GM23338 (cell line): Measurements from ENCODE around the gene TPK1. TPM values are rescaled to one million over a fixed set of nuclear protein-coding genes. Genes with fewer than 3 reads are reported as not detected.

Experiments
- ATAC-seq: fragments of 200-7000 bp; cut with Tn5 transposase; 3 replicates; pipeline ENCODE4 v1.9.1; 2020
- DNase-seq: peaks from one replicate; pipeline ENCODE4 v3.0.0-alpha.2; 2015; ENCODE audit warnings: low spot score
- H2AFZ ChIP-seq: fragments of 200-600 bp; sonication (generic); 2 replicates; pipeline ENCODE4 v1.8.0; 2016; ENCODE audit warnings: antibody characterized with exemption, mild to moderate bottlenecking, moderate library complexity
- H3F3A ChIP-seq: fragments of 200-600 bp; sonication (generic); replicated peaks from 2 replicates; pipeline ENCODE4 v1.8.0; 2017; ENCODE audit warnings: antibody characterized with exemption, mixed run types, low read depth
- H3K27ac ChIP-seq: fragments of 200-600 bp; sonication (generic); 2 replicates; pipeline ENCODE4 v1.6.1; 2016; ENCODE audit warnings: low read depth
- H3K27me3 ChIP-seq: fragments of 200-600 bp; sonication (generic); 2 replicates; pipeline ENCODE4 v1.8.0; 2016; ENCODE audit warnings: mild to moderate bottlenecking, mixed run types, moderate library complexity; ENCODE audit not compliant: insufficient read depth
- H3K36me3 ChIP-seq: fragments of 200-600 bp; sonication (generic); 2 replicates; pipeline ENCODE4 v1.8.0; 2016; ENCODE audit warnings: mild to moderate bottlenecking; ENCODE audit not compliant: insufficient read depth
- H3K4me1 ChIP-seq: fragments of 200-600 bp; sonication (generic); 2 replicates; pipeline ENCODE4 v1.8.0; 2016; ENCODE audit warnings: mild to moderate bottlenecking, moderate library complexity; ENCODE audit not compliant: insufficient read depth
- H3K4me2 ChIP-seq: fragments of 200-600 bp; sonication (generic); 2 replicates; pipeline ENCODE4 v1.7.1; 2017; ENCODE audit warnings: mixed run types
- H3K4me3 ChIP-seq: fragments of 200-600 bp; sonication (generic); 2 replicates; pipeline ENCODE4 v1.6.1; 2016; ENCODE audit warnings: mixed run types
- H3K79me2 ChIP-seq: fragments of 200-600 bp; sonication (generic); replicated peaks from 2 replicates; pipeline ENCODE4 v1.8.0; 2017; ENCODE audit warnings: mild to moderate bottlenecking; ENCODE audit not compliant: insufficient read depth
- H3K9me2 ChIP-seq: fragments of 200-600 bp; sonication (generic); 2 replicates; pipeline ENCODE4 v1.8.0; 2017; ENCODE audit not compliant: insufficient read depth
- H4K20me1 ChIP-seq: fragments of 200-600 bp; sonication (generic); replicated peaks from 2 replicates; pipeline ENCODE4 v1.8.0; 2017; ENCODE audit warnings: mild to moderate bottlenecking; ENCODE audit not compliant: insufficient read depth
- H3K27ac Mint-ChIP-seq: 2 replicates; pipeline ENCODE4 v1.8.0; 2020; ENCODE audit warnings: inconsistent platforms, mild to moderate bottlenecking, moderate library complexity, mixed read lengths
- H3K27me3 Mint-ChIP-seq: 3 replicates; pipeline ENCODE4 v1.8.0; 2022; ENCODE audit warnings: low read depth, mild to moderate bottlenecking, moderate library complexity, mixed read lengths, inconsistent platforms; ENCODE audit not compliant: insufficient read depth, poor library complexity
- H3K36me3 Mint-ChIP-seq: 3 replicates; pipeline ENCODE4 v1.8.0; 2021; ENCODE audit warnings: low read depth, mild to moderate bottlenecking, inconsistent platforms, moderate library complexity, mixed read lengths
- H3K4me1 Mint-ChIP-seq: 3 replicates; pipeline ENCODE4 v1.8.0; 2020; ENCODE audit warnings: mild to moderate bottlenecking, inconsistent platforms, mixed read lengths
- H3K4me3 Mint-ChIP-seq: 3 replicates; pipeline ENCODE4 v1.8.0; 2021; ENCODE audit warnings: moderate library complexity, mild to moderate bottlenecking, inconsistent platforms, mixed read lengths
- H3K9me3 Mint-ChIP-seq: 3 replicates; pipeline ENCODE4 v1.8.0; 2020; ENCODE audit warnings: moderate library complexity, mild to moderate bottlenecking, inconsistent platforms, mixed read lengths
- CREB1 ChIP-seq: fragments of 250-450 bp; sonication (Bioruptor Pico); IDR thresholded peaks from 2 replicates; pipeline ENCODE4 v1.5.0; 2020; ENCODE audit warnings: low read depth, mild to moderate bottlenecking, moderate library complexity
- JUNB ChIP-seq: IDR thresholded peaks from one replicate; pipeline ENCODE4 v1.6.1; 2016; ENCODE audit warnings: antibody characterized with exemption; ENCODE audit not compliant: unreplicated experiment
- NANOG ChIP-seq: IDR thresholded peaks from 2 replicates; pipeline ENCODE4 v1.6.1; 2016; ENCODE audit warnings: antibody characterized with exemption, borderline replicate concordance
- POLR2AphosphoS5 ChIP-seq: IDR thresholded peaks from 2 replicates; pipeline ENCODE4 v1.6.1; 2016; ENCODE audit warnings: antibody characterized with exemption, low read depth
- ZNF114 ChIP-seq: fragments of 250-450 bp; sonication (Bioruptor Pico); IDR thresholded peaks from 2 replicates; pipeline ENCODE4 v1.5.0; 2020; ENCODE audit warnings: mild to moderate bottlenecking, moderate library complexity
- polyA plus RNA-seq: library from polyadenylated mRNA; unstranded; fragments of >200 nt; fragmentation: Nextera tagmentation; extraction: Ambion mirVana; gene quantifications from 2 replicates; pipeline ENCODE4 v1.2.1, GENCODE V29; 2016
- total RNA-seq: library from RNA; depleted of rRNA; stranded (reverse); fragments of >200 nt; shearing (Covaris generic); gene quantifications from 2 replicates; pipeline ENCODE4 v1.2.3, GENCODE V29; 2014
- TF ChIP-seq, protein P1 (sequence below): IDR thresholded peaks from one replicate; pipeline ENCODE4 v1.6.1; 2018; ENCODE audit warnings: antibody characterized with exemption; ENCODE audit not compliant: unreplicated experiment
- TF ChIP-seq, protein P2 (sequence below), 2 experiments: fragments of 200-600 bp in 1 of 2; sonication (generic) in 1 of 2; conservative IDR thresholded peaks; 2 replicates each; pipeline versions ENCODE4 v1.5.1 to v1.6.1; 2016 to 2017; ENCODE audit warnings: antibody characterized with exemption in 2 of 2, low read depth in 2 of 2, mild to moderate bottlenecking in 2 of 2, moderate library complexity in 1 of 2
- TF ChIP-seq, protein P3 (sequence below): IDR thresholded peaks from 2 replicates; pipeline ENCODE4 v1.6.1; 2016; ENCODE audit warnings: antibody characterized with exemption
- TF ChIP-seq, protein P4 (sequence below): fragments of 250-450 bp; sonication (Bioruptor Pico); IDR thresholded peaks from 2 replicates; pipeline ENCODE4 v1.5.0; 2020; ENCODE audit warnings: mild to moderate bottlenecking, moderate library complexity

TPK1 gene
- total and polyA plus RNA-seq, 2 experiments from 2014 or later, result 2.6 to 2.9 TPM

DNA sequence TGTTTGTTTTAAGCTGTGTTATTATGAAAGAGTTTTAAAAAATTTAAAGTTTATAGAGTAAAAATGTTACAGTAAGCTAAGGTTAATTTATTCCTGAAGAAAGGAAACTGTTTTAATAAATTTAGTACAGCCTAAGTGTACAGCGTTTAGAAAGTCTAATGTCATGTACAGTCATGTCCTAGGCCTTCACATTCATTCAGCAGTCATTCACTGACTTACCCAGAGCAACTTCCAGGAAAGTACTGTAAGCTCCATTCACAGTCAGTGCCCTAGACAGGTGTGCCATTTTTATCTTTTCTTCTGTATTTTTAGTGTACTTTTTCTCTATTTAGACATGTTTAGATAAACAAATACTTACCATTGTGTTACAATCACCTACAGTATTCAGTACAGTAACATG lies 126.8 kb downstream of the TPK1 start:
- no peak overlapping the region for H2AFZ ChIP-seq
- H3K4me2 ChIP-seq, result no peak overlapping the region
- no peaks in the 10 kb centered on the region for H3K27me3 Mint-ChIP-seq
- no peaks in the 10 kb centered on the region for H3K27me3 ChIP-seq
- no peaks in the 10 kb centered on the region for H3F3A ChIP-seq
- no peaks in the 10 kb centered on the region for H4K20me1 ChIP-seq
- no peaks in the 10 kb centered on the region for H3K4me1 Mint-ChIP-seq
- no peak for ATAC-seq
- TF ChIP-seq, protein P1, sequence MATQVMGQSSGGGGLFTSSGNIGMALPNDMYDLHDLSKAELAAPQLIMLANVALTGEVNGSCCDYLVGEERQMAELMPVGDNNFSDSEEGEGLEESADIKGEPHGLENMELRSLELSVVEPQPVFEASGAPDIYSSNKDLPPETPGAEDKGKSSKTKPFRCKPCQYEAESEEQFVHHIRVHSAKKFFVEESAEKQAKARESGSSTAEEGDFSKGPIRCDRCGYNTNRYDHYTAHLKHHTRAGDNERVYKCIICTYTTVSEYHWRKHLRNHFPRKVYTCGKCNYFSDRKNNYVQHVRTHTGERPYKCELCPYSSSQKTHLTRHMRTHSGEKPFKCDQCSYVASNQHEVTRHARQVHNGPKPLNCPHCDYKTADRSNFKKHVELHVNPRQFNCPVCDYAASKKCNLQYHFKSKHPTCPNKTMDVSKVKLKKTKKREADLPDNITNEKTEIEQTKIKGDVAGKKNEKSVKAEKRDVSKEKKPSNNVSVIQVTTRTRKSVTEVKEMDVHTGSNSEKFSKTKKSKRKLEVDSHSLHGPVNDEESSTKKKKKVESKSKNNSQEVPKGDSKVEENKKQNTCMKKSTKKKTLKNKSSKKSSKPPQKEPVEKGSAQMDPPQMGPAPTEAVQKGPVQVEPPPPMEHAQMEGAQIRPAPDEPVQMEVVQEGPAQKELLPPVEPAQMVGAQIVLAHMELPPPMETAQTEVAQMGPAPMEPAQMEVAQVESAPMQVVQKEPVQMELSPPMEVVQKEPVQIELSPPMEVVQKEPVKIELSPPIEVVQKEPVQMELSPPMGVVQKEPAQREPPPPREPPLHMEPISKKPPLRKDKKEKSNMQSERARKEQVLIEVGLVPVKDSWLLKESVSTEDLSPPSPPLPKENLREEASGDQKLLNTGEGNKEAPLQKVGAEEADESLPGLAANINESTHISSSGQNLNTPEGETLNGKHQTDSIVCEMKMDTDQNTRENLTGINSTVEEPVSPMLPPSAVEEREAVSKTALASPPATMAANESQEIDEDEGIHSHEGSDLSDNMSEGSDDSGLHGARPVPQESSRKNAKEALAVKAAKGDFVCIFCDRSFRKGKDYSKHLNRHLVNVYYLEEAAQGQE, result no peak
- TF ChIP-seq CREB1, result no peak
- TF ChIP-seq JUNB, result no peak
- TF ChIP-seq ZNF114 (CRISPR knock-in tag), result no peak
- TF ChIP-seq, protein P2, sequence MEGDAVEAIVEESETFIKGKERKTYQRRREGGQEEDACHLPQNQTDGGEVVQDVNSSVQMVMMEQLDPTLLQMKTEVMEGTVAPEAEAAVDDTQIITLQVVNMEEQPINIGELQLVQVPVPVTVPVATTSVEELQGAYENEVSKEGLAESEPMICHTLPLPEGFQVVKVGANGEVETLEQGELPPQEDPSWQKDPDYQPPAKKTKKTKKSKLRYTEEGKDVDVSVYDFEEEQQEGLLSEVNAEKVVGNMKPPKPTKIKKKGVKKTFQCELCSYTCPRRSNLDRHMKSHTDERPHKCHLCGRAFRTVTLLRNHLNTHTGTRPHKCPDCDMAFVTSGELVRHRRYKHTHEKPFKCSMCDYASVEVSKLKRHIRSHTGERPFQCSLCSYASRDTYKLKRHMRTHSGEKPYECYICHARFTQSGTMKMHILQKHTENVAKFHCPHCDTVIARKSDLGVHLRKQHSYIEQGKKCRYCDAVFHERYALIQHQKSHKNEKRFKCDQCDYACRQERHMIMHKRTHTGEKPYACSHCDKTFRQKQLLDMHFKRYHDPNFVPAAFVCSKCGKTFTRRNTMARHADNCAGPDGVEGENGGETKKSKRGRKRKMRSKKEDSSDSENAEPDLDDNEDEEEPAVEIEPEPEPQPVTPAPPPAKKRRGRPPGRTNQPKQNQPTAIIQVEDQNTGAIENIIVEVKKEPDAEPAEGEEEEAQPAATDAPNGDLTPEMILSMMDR (conservative IDR thresholded peaks at IDR 0.05; ENCODE audit: low read depth in 2 of 2), result no peak
- TF ChIP-seq, protein P3, sequence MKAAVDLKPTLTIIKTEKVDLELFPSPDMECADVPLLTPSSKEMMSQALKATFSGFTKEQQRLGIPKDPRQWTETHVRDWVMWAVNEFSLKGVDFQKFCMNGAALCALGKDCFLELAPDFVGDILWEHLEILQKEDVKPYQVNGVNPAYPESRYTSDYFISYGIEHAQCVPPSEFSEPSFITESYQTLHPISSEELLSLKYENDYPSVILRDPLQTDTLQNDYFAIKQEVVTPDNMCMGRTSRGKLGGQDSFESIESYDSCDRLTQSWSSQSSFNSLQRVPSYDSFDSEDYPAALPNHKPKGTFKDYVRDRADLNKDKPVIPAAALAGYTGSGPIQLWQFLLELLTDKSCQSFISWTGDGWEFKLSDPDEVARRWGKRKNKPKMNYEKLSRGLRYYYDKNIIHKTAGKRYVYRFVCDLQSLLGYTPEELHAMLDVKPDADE, result no peak
- TF ChIP-seq, protein P4, sequence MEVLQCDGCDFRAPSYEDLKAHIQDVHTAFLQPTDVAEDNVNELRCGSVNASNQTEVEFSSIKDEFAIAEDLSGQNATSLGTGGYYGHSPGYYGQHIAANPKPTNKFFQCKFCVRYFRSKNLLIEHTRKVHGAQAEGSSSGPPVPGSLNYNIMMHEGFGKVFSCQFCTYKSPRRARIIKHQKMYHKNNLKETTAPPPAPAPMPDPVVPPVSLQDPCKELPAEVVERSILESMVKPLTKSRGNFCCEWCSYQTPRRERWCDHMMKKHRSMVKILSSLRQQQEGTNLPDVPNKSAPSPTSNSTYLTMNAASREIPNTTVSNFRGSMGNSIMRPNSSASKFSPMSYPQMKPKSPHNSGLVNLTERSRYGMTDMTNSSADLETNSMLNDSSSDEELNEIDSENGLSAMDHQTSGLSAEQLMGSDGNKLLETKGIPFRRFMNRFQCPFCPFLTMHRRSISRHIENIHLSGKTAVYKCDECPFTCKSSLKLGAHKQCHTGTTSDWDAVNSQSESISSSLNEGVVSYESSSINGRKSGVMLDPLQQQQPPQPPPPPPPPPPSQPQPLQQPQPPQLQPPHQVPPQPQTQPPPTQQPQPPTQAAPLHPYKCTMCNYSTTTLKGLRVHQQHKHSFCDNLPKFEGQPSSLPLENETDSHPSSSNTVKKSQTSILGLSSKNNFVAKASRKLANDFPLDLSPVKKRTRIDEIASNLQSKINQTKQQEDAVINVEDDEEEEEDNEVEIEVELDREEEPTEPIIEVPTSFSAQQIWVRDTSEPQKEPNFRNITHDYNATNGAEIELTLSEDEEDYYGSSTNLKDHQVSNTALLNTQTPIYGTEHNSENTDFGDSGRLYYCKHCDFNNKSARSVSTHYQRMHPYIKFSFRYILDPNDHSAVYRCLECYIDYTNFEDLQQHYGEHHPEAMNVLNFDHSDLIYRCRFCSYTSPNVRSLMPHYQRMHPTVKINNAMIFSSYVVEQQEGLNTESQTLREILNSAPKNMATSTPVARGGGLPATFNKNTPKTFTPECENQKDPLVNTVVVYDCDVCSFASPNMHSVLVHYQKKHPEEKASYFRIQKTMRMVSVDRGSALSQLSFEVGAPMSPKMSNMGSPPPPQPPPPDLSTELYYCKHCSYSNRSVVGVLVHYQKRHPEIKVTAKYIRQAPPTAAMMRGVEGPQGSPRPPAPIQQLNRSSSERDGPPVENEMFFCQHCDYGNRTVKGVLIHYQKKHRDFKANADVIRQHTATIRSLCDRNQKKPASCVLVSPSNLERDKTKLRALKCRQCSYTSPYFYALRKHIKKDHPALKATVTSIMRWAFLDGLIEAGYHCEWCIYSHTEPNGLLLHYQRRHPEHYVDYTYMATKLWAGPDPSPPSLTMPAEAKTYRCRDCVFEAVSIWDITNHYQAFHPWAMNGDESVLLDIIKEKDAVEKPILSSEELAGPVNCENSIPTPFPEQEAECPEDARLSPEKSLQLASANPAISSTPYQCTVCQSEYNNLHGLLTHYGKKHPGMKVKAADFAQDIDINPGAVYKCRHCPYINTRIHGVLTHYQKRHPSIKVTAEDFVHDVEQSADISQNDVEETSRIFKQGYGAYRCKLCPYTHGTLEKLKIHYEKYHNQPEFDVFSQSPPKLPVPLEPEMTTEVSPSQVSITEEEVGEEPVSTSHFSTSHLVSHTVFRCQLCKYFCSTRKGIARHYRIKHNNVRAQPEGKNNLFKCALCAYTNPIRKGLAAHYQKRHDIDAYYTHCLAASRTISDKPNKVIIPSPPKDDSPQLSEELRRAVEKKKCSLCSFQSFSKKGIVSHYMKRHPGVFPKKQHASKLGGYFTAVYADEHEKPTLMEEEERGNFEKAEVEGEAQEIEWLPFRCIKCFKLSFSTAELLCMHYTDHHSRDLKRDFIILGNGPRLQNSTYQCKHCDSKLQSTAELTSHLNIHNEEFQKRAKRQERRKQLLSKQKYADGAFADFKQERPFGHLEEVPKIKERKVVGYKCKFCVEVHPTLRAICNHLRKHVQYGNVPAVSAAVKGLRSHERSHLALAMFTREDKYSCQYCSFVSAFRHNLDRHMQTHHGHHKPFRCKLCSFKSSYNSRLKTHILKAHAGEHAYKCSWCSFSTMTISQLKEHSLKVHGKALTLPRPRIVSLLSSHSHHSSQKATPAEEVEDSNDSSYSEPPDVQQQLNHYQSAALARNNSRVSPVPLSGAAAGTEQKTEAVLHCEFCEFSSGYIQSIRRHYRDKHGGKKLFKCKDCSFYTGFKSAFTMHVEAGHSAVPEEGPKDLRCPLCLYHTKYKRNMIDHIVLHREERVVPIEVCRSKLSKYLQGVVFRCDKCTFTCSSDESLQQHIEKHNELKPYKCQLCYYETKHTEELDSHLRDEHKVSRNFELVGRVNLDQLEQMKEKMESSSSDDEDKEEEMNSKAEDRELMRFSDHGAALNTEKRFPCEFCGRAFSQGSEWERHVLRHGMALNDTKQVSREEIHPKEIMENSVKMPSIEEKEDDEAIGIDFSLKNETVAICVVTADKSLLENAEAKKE (CRISPR knock-in tag), result no peak
- TF ChIP-seq NANOG, result no peak
- no peak for TF ChIP-seq POLR2AphosphoS5
- DNase-seq, result no peak
- no peaks in the 10 kb centered on the region for H3K9me3 Mint-ChIP-seq
- no peaks in the 10 kb centered on the region for H3K79me2 ChIP-seq
- H3K27ac Mint-ChIP-seq, result no peak overlapping the region
- no peaks in the 10 kb centered on the region for H3K9me2 ChIP-seq
- H3K36me3 Mint-ChIP-seq, result no peaks in the 10 kb centered on the region
- no peaks in the 10 kb centered on the region for H3K4me1 ChIP-seq
- no peak overlapping the region for H3K4me3 Mint-ChIP-seq
- no peaks in the 10 kb centered on the region for H3K36me3 ChIP-seq
- no peak overlapping the region for H3K4me3 ChIP-seq
- H3K27ac ChIP-seq, result no peak overlapping the region
